ENCODE measurements around the gene TLN1. TPM values are rescaled to one million over a fixed set of nuclear protein-coding genes. Genes with fewer than 3 reads are reported as not detected.
A peak's percentile ranks its signal among the peaks of the same experiment; 100 is the strongest.

TLN1 gene
- total and polyA plus RNA-seq, 10 donors, result 79.9 to 881 (median 469) TPM

DNA sequence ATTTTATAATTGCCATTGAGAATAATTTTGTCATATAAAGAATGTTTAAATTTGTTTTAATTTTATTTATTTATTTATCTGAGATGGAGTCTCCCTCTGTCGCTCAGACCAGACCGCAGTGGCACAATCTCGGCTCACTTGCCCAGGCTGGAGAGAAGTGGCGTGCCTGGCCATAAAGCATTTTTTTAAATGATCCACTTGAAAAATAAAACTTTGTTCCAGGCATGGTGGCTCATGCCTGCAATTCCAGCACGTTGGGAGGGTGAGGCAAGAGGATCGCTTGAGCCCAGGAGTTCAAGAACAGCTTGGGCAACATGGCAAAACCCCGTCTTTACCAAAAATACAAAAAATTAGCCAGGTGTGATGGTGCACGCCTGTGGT lies 79.2 kb downstream of the TLN1 start:
- intact Hi-C loops (cut with DNase I; ENCODE audit: low total_unique reads), result no loop called here
- TF ChIP-seq POLR2AphosphoS5 (IDR thresholded peaks at IDR 0.05) (no peak), POLR2A (IDR thresholded peaks at IDR 0.05) (no peak)
- TF ChIP-seq, protein P1, sequence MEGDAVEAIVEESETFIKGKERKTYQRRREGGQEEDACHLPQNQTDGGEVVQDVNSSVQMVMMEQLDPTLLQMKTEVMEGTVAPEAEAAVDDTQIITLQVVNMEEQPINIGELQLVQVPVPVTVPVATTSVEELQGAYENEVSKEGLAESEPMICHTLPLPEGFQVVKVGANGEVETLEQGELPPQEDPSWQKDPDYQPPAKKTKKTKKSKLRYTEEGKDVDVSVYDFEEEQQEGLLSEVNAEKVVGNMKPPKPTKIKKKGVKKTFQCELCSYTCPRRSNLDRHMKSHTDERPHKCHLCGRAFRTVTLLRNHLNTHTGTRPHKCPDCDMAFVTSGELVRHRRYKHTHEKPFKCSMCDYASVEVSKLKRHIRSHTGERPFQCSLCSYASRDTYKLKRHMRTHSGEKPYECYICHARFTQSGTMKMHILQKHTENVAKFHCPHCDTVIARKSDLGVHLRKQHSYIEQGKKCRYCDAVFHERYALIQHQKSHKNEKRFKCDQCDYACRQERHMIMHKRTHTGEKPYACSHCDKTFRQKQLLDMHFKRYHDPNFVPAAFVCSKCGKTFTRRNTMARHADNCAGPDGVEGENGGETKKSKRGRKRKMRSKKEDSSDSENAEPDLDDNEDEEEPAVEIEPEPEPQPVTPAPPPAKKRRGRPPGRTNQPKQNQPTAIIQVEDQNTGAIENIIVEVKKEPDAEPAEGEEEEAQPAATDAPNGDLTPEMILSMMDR (IDR thresholded peaks at IDR 0.05 in 8 of 11, conservative IDR thresholded peaks at IDR 0.05 in 3 of 11), result no peak
- Histone ChIP-seq H3K27me3 (replicated peaks in 1 of 7) (no peaks in the 10 kb centered on the region), H3K27ac (peak overlapping the region in 3 of 8 donors; percentile 7 to 95 (median 13)), H3K4me3 (no peak overlapping the region), H3K36me3 (no peaks in the 10 kb centered on the region), H3K4me1 (peaks cover 27 to 89% (median 58%) of the 10 kb centered on the region in 6 donors), H3K9me3 (no peaks in the 10 kb centered on the region)
- WGBS, 5 donors, result 91 to 94% (median 93%) methylated on average over 8 of the region's 8 CpGs
- DNase-seq, result no peak

DNA sequence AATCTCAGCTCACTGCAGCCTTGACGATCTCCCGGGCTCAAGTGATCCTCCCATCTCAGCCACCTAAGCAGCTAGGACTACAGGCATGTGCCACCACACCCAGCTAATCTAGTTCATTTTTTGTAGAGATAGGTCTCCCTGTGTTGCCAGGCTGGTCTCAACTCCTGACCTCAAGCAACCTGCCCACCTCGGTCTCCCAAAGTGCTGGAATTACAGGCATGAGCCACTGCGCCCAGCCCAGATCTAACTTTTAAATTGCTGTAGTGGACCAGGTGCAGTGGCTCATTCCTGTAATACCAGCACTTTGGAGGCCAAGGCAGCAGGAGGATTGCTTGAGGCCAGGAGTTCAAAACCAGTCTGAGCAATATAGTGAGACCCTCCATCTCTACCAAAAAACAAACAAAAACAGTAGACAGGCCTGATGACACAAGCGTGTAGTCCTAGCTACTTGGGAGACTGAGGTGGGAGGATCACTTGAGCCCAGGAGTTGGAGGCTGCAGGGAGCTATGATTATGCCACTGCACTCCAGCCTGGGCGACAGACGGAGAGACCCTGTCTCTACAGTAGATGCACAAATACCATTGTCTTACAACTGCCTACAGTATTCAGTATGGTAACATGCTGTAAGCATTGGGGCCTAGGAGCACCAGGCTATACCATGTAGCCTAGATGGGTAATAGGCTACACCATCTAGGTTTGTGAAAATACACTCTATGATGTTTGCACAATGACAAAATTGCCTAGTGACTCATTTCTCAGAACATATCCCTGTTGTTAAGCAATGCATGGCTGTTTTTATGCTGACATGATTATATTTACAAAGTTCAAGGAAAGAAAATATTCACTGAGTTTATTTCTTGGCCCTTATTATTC lies 79.8 kb downstream of the TLN1 start:
- intact Hi-C loops (cut with DNase I; ENCODE audit: low total_unique reads), result no loop called here
- Histone ChIP-seq H3K4me1 (peaks cover 29 to 89% (median 59%) of the 10 kb centered on the region in 6 donors), H3K27me3 (replicated peaks in 1 of 7) (no peaks in the 10 kb centered on the region), H3K4me3 (no peak overlapping the region), H3K36me3 (no peaks in the 10 kb centered on the region), H3K9me3 (no peaks in the 10 kb centered on the region), H3K27ac (peak overlapping the region in 4 of 8 donors; percentile 85 to 95 (median 93))
- TF ChIP-seq, protein P1 (IDR thresholded peaks at IDR 0.05 in 8 of 11, conservative IDR thresholded peaks at IDR 0.05 in 3 of 11), result no peak
- WGBS, 5 donors, result 89 to 94% (median 91%) methylated on average over 7 of the region's 7 CpGs
- no peak for DNase-seq

DNA sequence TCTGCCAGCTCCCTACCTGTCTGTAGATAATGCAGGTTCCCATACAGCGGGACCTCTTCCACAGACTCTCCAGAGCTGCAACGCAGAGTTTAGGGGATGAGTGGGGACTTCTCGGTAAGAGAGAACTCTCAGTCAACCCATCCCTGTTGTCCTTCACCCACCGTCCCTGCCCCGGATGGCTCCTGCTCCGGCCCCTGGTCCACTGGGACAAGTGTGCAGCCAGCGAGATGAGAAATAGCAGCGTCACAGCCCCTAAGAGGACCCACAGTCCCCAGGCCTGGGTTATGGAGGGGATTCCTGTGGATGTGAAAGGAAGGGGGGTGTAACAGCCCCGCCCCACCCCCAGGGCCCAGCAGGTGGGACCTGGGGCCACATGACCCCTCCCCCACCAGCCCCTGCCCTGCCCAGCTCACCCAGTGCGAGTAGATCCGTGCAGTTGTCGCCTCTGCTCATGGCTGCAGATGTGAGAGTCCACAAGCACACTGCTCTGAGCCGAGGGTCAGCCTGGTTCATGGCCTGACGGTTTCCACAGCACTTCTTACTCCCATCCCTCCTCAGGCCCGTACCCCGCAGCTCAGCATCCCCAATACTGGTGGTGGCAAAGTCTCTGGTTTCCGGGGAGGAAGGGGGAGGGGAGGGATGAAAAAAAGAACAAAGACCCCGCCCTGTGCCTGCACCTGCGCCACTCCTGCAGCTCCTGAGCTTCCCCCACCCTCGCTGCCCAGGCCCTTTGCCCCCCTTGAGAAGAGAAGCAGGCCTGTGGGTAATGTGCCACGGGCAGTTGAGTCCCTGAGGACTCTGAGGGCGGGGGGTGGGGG lies 81.4 kb downstream of the TLN1 start, which contains the start of gene SIT1:
Gene SIT1, minus strand, starts transcription at position 591 of the 818 bp plus-strand sequence. Its CDS starts 78 bp downstream, at position 513.
- peak in 1 of 3 donors; percentile 30 for TF ChIP-seq POLR2AphosphoS5 (IDR thresholded peaks at IDR 0.05)
- no peak for TF ChIP-seq POLR2A (IDR thresholded peaks at IDR 0.05)
- intact Hi-C loops (cut with DNase I; ENCODE audit: low total_unique reads), result no loop called here
- H3K4me3 ChIP-seq, result peak within 1 kb of the TSS; percentile 41 to 73 (median 54)
- no peaks in the 10 kb centered on the region for H3K9me3 ChIP-seq
- H3K27ac ChIP-seq, result peak within 1 kb of the TSS; percentile 68 to 95 (median 81)
- 52 to 62% (median 57%) methylated on average over 12 to 22 of the region's 22 CpGs for WGBS, 5 donors
- DNase-seq, result peak; percentile 82
- H3K36me3 ChIP-seq, result no peaks in the 10 kb centered on the region
- H3K27me3 ChIP-seq (replicated peaks in 1 of 7), result no peaks in the 10 kb centered on the region
- H3K4me1 ChIP-seq, result peaks cover 30 to 87% (median 59%) of the 10 kb centered on the region in 6 donors

DNA sequence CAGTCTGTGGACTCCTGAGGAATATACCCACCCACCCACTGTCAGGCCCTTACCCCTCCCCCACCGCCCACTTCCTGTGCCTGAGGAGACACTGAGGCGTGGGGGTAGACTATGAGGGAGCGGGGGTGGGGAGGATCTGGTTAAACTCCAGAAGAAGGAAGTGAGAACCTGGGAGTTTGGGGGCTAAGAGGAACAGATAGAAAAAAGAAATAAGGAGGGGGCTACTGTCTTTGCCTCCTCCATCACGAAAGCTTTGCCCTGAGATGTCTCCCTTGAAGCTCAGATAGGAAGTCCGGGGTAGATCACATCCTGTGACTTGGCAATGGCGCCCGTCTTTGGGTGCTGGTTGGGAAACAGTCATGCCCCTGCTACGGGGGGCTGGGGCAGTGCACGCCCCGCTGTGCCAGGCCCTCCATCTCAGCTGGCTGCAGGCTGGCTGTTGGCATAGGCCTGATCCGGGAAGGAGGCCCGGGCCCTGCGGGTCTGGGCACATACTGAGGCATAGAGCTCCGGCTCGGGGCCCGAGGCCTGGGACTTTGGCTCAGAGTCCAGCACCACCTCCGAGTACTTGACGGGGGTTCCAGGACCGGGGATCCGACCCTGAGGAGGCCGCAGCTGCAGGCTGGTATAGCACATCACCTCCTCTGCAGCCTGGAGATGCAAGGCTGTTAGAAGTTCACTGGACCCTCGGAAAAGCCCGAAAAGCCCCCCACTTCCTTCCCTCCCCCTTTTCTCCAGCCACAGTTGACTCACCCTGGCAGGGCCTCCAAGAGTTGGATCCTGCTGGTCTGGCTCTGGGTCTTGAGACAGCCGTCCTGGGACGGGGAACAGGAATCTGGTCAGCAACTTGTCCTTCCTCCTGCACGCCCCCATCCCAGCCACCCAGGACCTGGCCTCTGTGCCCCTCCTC lies 82.3 kb downstream of the TLN1 start:
- TF ChIP-seq POLR2A (IDR thresholded peaks at IDR 0.05) (no peak), POLR2AphosphoS5 (IDR thresholded peaks at IDR 0.05) (peak in 2 of 3 donors; percentile 28)
- TF ChIP-seq, protein P1 (IDR thresholded peaks at IDR 0.05 in 8 of 11, conservative IDR thresholded peaks at IDR 0.05 in 3 of 11), result no peak
- Histone ChIP-seq H3K4me1 (peaks cover 36 to 88% (median 68%) of the 10 kb centered on the region in 6 donors), H3K36me3 (no peaks in the 10 kb centered on the region), H3K27me3 (replicated peaks in 1 of 7) (no peaks in the 10 kb centered on the region), H3K9me3 (no peaks in the 10 kb centered on the region), H3K27ac (peak overlapping the region; percentile 68 to 95 (median 81)), H3K4me3 (peak overlapping the region; percentile 41 to 73 (median 54))
- intact Hi-C loops (cut with DNase I; ENCODE audit: low total_unique reads), result no loop called here
- DNase-seq, result peak; percentile 84
- WGBS, 5 donors, result 43 to 61% (median 50%) methylated on average over 22 to 26 of the region's 26 CpGs

All from spleen (tissue), 11 donors.